ENCODE data around the gene PAX5.

GRCh38 chr9:37035648-37036370, 1.7 kb upstream of the PAX5 start:
- TF ChIP-seq POLR2A (IDR thresholded peaks at IDR 0.05) (no peak), CTCF (IDR thresholded peaks at IDR 0.05) (no peak)

Measured in ovary (tissue), 3 donors.